Measurements from ENCODE around the gene PDCD2L.
"Not testable (repeated sequence)": the region's sequence is repeated elsewhere in the genome, so short reads cannot be mapped to it uniquely, and the experiment has no call there.

The PDCD2L gene

GRCh38 chr19:34426096-34426661 is 22.0 kb downstream of the PDCD2L start:
- Mint-ChIP-seq H3K4me1 (ENCODE audit: low read depth) (peaks cover 29% of the 10 kb centered on the region), H3K27ac (no peak overlapping the region), H3K36me3 (ENCODE audit: low read depth) (peaks cover 58% of the 10 kb centered on the region), H3K27me3 (no peaks in the 10 kb centered on the region), H3K9me3 (no peaks in the 10 kb centered on the region), H3K4me3 (no peak overlapping the region)

- Mint-ChIP-seq H3K27me3 (no peaks in the 10 kb centered on the region), H3K4me3 (peak overlapping the region; percentile 98), H3K27ac (peak overlapping the region; percentile 97), H3K9me3 (no peaks in the 10 kb centered on the region), H3K4me1 (ENCODE audit: low read depth) (peaks cover 41% of the 10 kb centered on the region), H3K36me3 (ENCODE audit: low read depth) (peaks cover 69% of the 10 kb centered on the region)
Observed at GRCh38 chr19:34428549-34429285, 24.5 kb downstream of the PDCD2L start.

- Mint-ChIP-seq H3K4me1 (ENCODE audit: low read depth) (peaks cover 41% of the 10 kb centered on the region), H3K27me3 (no peaks in the 10 kb centered on the region), H3K36me3 (ENCODE audit: low read depth) (peaks cover 69% of the 10 kb centered on the region), H3K27ac (peak overlapping the region; percentile 97), H3K4me3 (peak overlapping the region; percentile 98), H3K9me3 (no peaks in the 10 kb centered on the region)
Observed at GRCh38 chr19:34429553-34429952, 25.4 kb downstream of the PDCD2L start.

- H3K4me3 Mint-ChIP-seq, result peak overlapping the region; percentile 98
- peaks cover 41% of the 10 kb centered on the region for H3K4me1 Mint-ChIP-seq (ENCODE audit: low read depth)
- H3K27ac Mint-ChIP-seq, result peak overlapping the region; percentile 65
- no peaks in the 10 kb centered on the region for H3K9me3 Mint-ChIP-seq
- peaks cover 73% of the 10 kb centered on the region for H3K36me3 Mint-ChIP-seq (ENCODE audit: low read depth)
- no peaks in the 10 kb centered on the region for H3K27me3 Mint-ChIP-seq
Observed at GRCh38 chr19:34430738-34431625, 26.8 kb downstream of the PDCD2L start.

GRCh38 chr19:34431681-34432402 is 27.6 kb downstream of the PDCD2L start:
- Mint-ChIP-seq H3K36me3 (ENCODE audit: low read depth) (peaks cover 74% of the 10 kb centered on the region), H3K4me3 (no peak overlapping the region), H3K27me3 (no peaks in the 10 kb centered on the region), H3K4me1 (ENCODE audit: low read depth) (peaks cover 41% of the 10 kb centered on the region), H3K27ac (no peak overlapping the region), H3K9me3 (no peaks in the 10 kb centered on the region)

GRCh38 chr19:34432797-34433196 is 28.6 kb downstream of the PDCD2L start:
- H3K36me3 Mint-ChIP-seq (ENCODE audit: low read depth), result peaks cover 79% of the 10 kb centered on the region

GRCh38 chr19:34436716-34437115 is 32.5 kb downstream of the PDCD2L start:
- Mint-ChIP-seq H3K4me1 (ENCODE audit: low read depth) (peaks cover 8% of the 10 kb centered on the region), H3K9me3 (no peaks in the 10 kb centered on the region), H3K27me3 (no peaks in the 10 kb centered on the region), H3K27ac (no peak overlapping the region), H3K4me3 (no peak overlapping the region), H3K36me3 (ENCODE audit: low read depth) (peaks cover 74% of the 10 kb centered on the region)

More at GRCh38 chr19:34432797-34433196, 28.6 kb downstream of the PDCD2L start:
- no peaks in the 10 kb centered on the region for H3K9me3 Mint-ChIP-seq
- H3K4me3 Mint-ChIP-seq, result no peak overlapping the region
- peaks cover 39% of the 10 kb centered on the region for H3K4me1 Mint-ChIP-seq (ENCODE audit: low read depth)
- H3K27me3 Mint-ChIP-seq, result no peaks in the 10 kb centered on the region
- H3K27ac Mint-ChIP-seq, result no peak overlapping the region

GRCh38 chr19:34448191-34448590 is 44.0 kb downstream of the PDCD2L start:
- Mint-ChIP-seq H3K4me3 (no peak overlapping the region), H3K36me3 (ENCODE audit: low read depth) (peaks cover 82% of the 10 kb centered on the region), H3K27me3 (no peaks in the 10 kb centered on the region), H3K27ac (no peak overlapping the region), H3K9me3 (no peaks in the 10 kb centered on the region), H3K4me1 (ENCODE audit: low read depth) (peaks cover 3% of the 10 kb centered on the region)

- no peaks in the 10 kb centered on the region for H3K27me3 Mint-ChIP-seq
Observed at GRCh38 chr19:34452723-34453122, 48.5 kb downstream of the PDCD2L start.

GRCh38 chr19:34454091-34454490 is 49.9 kb downstream of the PDCD2L start:
- Mint-ChIP-seq H3K27me3 (no peaks in the 10 kb centered on the region), H3K4me1 (ENCODE audit: low read depth) (peaks cover 6% of the 10 kb centered on the region), H3K27ac (no peak overlapping the region), H3K9me3 (no peaks in the 10 kb centered on the region), H3K4me3 (no peak overlapping the region), H3K36me3 (ENCODE audit: low read depth) (peaks cover 67% of the 10 kb centered on the region)

More at GRCh38 chr19:34452723-34453122, 48.5 kb downstream of the PDCD2L start:
- Mint-ChIP-seq H3K9me3 (no peaks in the 10 kb centered on the region), H3K4me3 (no peak overlapping the region), H3K27ac (no peak overlapping the region), H3K4me1 (ENCODE audit: low read depth) (peaks cover 6% of the 10 kb centered on the region), H3K36me3 (ENCODE audit: low read depth) (peaks cover 68% of the 10 kb centered on the region)

- Mint-ChIP-seq H3K36me3 (ENCODE audit: low read depth) (peaks cover 66% of the 10 kb centered on the region), H3K27ac (no peak overlapping the region), H3K27me3 (no peaks in the 10 kb centered on the region), H3K4me3 (no peak overlapping the region), H3K4me1 (ENCODE audit: low read depth) (peaks cover 6% of the 10 kb centered on the region), H3K9me3 (no peaks in the 10 kb centered on the region)
Observed at GRCh38 chr19:34454685-34455084, 50.5 kb downstream of the PDCD2L start.

- H3K9me3 Mint-ChIP-seq; H3K27me3 Mint-ChIP-seq; H3K4me1 Mint-ChIP-seq (ENCODE audit: low read depth); H3K27ac Mint-ChIP-seq; H3K4me3 Mint-ChIP-seq: not testable (repeated sequence)
- H3K36me3 Mint-ChIP-seq (ENCODE audit: low read depth), result peaks cover 70% of the 10 kb centered on the region
Observed at GRCh38 chr19:34455783-34456480, 51.7 kb downstream of the PDCD2L start.

GRCh38 chr19:34457446-34457845 is 53.2 kb downstream of the PDCD2L start:
- H3K27ac Mint-ChIP-seq, result no peak overlapping the region
- H3K27me3 Mint-ChIP-seq, result no peaks in the 10 kb centered on the region
- peaks cover 6% of the 10 kb centered on the region for H3K4me1 Mint-ChIP-seq (ENCODE audit: low read depth)
- no peaks in the 10 kb centered on the region for H3K9me3 Mint-ChIP-seq
- H3K4me3 Mint-ChIP-seq, result no peak overlapping the region
- peaks cover 74% of the 10 kb centered on the region for H3K36me3 Mint-ChIP-seq (ENCODE audit: low read depth)

GRCh38 chr19:34458677-34459076 is 54.5 kb downstream of the PDCD2L start:
- H3K27ac Mint-ChIP-seq, result no peak overlapping the region
- peaks cover 75% of the 10 kb centered on the region for H3K36me3 Mint-ChIP-seq (ENCODE audit: low read depth)
- no peak overlapping the region for H3K4me3 Mint-ChIP-seq
- peaks cover 6% of the 10 kb centered on the region for H3K4me1 Mint-ChIP-seq (ENCODE audit: low read depth)
- no peaks in the 10 kb centered on the region for H3K27me3 Mint-ChIP-seq
- H3K9me3 Mint-ChIP-seq, result no peaks in the 10 kb centered on the region

Data from stimulated activated naive CD8-positive, alpha-beta T cell treated with anti-CD3 and anti-CD28 coated beads, Interleukin-15, Interleukin-2, amounts not matched to agents 100 ng/mL and 50 ng/mL, for 24 hours (primary cell).